ENCODE measurements around the gene CLRN1.

- TF ChIP-seq CTCF (conservative IDR thresholded peaks at IDR 0.05), result no peak
- no peak for TF ChIP-seq EZH2 (IDR thresholded peaks at IDR 0.05; ENCODE audit: low read depth)
These were observed 23.0 kb upstream of the CLRN1 start for GRCh38 chr3:150995510-150995909.

All from PC-9 (cell line).